NCI-H2107 treated with DMSO at 0.1 percent for 48 hours (cell line): Measurements from ENCODE around the gene CAMKMT.
"Not testable (repeated sequence)": the region's sequence is repeated elsewhere in the genome, so short reads cannot be mapped to it uniquely, and the experiment has no call there.

Experiments used
- DNase-seq: peaks from one replicate; lab custom pipeline; 2025; ENCODE audit not compliant: unreplicated experiment; lab: John Stamatoyannopoulos, UW

Gene CAMKMT

DNA sequence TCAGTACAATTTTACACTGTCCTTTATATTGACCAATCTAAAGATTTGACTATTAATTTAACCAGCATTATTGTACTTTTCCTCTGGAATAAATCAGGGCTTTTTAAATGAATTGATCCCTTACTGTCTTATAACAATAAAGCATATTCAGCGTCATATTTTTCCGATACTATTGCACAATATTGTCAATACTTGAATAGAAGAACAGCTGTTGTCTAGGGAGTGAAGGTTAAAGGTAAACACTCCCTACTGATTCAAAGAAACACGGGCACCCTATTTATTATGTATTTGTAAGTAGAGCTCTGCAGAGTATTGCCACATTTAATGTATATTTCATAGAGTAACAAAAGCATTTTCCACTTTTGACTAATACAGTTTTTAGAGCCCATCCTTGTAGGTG, 134.4 kb downstream of the CAMKMT start:
- DNase-seq, result no peak

GRCh38 chr2:44498551-44498950, 136.8 kb downstream of the CAMKMT start:
- no peak for DNase-seq

- not testable (repeated sequence) for DNase-seq
Observed at GRCh38 chr2:44505664-44506063, 143.9 kb downstream of the CAMKMT start.

DNA sequence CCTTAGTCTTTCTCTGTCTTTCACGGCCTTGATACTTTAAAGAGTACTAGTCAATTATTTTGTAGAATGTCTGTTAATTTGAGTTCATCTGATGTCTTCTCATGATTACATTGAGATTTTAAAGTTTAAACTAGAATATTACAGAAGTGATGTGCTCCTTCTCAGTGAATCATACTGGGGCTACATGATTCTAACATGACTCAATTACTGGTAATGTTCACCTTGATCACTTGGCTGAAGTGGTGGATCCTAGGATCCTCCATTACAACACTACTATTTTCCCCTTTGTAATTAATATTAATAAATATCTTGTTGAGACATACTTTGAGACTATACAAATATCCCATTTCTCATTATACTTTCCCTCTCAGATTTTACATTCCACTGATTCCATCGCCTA, 148.5 kb downstream of the CAMKMT start:
- no peak for DNase-seq

DNA sequence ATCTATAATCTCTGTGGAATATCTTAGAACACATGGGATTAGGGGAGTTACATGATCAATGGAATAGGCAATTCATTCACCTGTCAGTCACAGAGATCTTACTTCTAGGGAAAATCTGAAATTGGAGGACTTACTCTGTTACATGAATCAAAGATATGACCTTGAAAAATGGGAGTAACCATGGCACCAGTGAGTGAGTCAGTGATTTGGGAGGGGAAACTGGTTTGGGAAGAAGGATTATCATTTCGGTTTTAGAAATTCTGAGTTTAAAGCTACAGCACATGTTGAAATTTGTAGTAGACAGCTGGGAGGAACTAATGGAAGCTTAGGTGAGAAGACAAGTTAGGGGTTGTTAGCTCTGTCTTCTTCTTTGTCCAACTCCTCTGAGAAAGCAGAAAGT, 153.7 kb downstream of the CAMKMT start:
- DNase-seq, result no peak

- DNase-seq, result no peak
Observed at GRCh38 chr2:44519026-44519425, 157.3 kb downstream of the CAMKMT start.

GRCh38 chr2:44522846-44523245, 161.1 kb downstream of the CAMKMT start:
- no peak for DNase-seq

DNA sequence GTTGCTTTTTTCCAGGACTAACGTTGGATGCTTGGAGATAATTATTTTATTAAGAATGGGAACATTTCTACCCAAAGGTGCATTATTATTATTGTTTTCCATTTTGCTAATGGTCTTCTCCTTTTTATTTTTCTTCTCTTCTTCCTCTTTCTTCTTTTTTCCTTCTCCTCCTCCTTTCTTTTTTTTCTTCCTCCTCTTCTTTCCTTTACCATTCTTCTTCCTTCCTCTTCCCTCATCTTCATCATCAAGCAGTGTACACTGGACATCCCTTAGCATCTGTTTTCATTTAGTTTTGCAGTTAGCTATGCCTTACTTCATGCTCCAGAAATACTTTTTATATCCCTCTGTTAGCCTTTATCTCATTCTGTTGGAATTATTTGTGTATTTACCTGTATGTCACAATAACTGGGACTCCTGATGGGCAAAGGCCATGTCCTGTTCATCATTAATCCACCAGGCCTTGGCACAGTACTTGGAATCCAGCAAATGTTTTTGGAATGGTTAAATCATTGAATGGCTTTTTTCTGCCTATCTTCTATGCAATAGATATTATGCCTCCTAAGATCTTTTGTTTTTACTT, 162.7 kb downstream of the CAMKMT start:
- DNase-seq, result no peak

DNA sequence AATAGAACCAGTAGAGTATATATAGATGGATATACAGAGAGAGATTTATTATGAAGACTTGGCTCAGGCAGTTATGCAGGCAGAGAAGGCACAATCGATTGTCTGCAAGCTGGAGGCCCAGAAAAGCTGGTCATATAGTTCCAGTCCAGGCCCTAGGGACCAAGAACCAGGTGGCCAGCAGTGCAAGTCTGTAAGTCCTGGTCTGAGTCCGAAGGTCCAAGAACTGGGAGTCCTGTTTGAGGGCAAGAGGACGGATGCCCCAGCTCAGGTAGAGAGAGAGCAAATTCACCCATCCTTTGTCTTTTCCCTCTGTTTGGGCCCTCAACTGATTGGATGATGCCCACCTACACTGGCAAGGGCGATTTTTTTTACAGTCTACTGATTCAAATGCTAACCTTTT, 164.6 kb downstream of the CAMKMT start:
- no peak for DNase-seq

- DNase-seq, result no peak
Observed at GRCh38 chr2:44528595-44528994, 166.8 kb downstream of the CAMKMT start.

GRCh38 chr2:44529448-44529847, 167.7 kb downstream of the CAMKMT start:
- DNase-seq, result no peak

- no peak for DNase-seq
Observed at GRCh38 chr2:44531289-44531688, 169.5 kb downstream of the CAMKMT start.

- DNase-seq, result no peak
Observed at GRCh38 chr2:44532031-44532430, 170.3 kb downstream of the CAMKMT start.

DNA sequence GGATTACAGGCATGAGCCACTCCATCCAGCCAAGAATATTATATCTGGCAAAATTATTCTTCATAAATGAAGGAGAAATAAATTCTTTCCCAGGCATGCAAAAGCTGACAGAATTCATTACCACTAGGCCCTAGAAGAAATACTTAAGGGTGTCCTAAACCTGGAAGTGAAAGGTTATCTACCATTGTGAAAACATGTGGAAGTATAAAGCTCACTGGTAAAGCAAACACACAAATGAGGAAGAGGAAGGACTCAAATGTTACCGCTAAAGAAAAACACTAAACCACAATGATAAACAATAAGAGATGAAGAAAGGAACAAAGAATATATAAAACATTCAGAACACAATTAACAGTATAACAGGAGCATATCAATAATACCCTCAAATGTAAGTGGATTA, 171.8 kb downstream of the CAMKMT start:
- DNase-seq, result no peak

DNA sequence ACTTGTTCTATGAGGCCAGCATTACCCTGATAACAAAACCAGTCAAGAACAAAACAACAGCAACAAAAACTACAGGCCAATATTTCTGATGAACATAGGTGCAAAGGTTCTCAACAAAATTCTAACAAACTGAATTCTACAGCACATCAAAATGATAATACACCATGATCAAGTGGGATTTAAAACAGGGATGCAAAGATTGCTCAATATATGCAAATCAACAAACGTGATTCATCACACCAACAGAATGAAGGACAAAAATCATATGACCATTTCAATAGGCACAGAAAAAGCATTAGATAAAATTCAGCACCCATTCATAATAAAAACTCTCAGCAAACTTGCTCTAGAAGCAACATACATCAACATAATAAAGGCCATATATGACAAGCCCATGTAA, 173.6 kb downstream of the CAMKMT start:
- DNase-seq, result no peak

- no peak for DNase-seq
Observed at GRCh38 chr2:44537264-44537663, 175.5 kb downstream of the CAMKMT start.

GRCh38 chr2:44542520-44542919, 180.8 kb downstream of the CAMKMT start:
- no peak for DNase-seq

- peak; percentile 90 for DNase-seq
Observed at GRCh38 chr2:44543773-44544725, 182.3 kb downstream of the CAMKMT start.

- peak; percentile 55 for DNase-seq
Observed at GRCh38 chr2:44545005-44545404, 183.3 kb downstream of the CAMKMT start.

GRCh38 chr2:44546459-44547127, 184.8 kb downstream of the CAMKMT start:
- peak; percentile 15 for DNase-seq

GRCh38 chr2:44547718-44548117, 186.0 kb downstream of the CAMKMT start:
- no peak for DNase-seq
